Measurements from ENCODE around the gene IFITM5. TPM values are rescaled to one million over a fixed set of nuclear protein-coding genes. Genes with fewer than 3 reads are reported as not detected.
A peak's percentile ranks its signal among the peaks of the same experiment; 100 is the strongest.

IFITM5 gene
- total and polyA plus RNA-seq, 9 of the 15 experiments (the other 6 are each of a cell fraction or from before 2014, with no cell fraction given) = 0.19 TPM; not detected in 8

GRCh38 chr11:288478-289397 is 10.6 kb downstream of the IFITM5 start, which contains the start of gene PGGHG (continued):
- TF ChIP-seq E2F5 (CRISPR knock-in tag; IDR thresholded peaks at IDR 0.05) (no peak), BCOR (IDR thresholded peaks at IDR 0.05) (no peak), GTF2F1 (IDR thresholded peaks at IDR 0.05; ENCODE audit: low read depth, low read length) (no peak), ARID1B (IDR thresholded peaks at IDR 0.05) (no peak), CREB5 (CRISPR knock-in tag; IDR thresholded peaks at IDR 0.05) (no peak), ARID2 (IDR thresholded peaks at IDR 0.05) (no peak), CBFA2T2 (conservative IDR thresholded peaks at IDR 0.05) (no peak), BCLAF1 (IDR thresholded peaks at IDR 0.05; ENCODE audit: borderline replicate concordance in 1 of 2, control insufficient read depth in 1 of 2, low read depth in 2 of 2, low read length in 1 of 2) (no peak), TRIM25 (IDR thresholded peaks at IDR 0.05; ENCODE audit: borderline replicate concordance) (no peak), ZHX1 (conservative IDR thresholded peaks at IDR 0.05; ENCODE audit: low read length) (no peak), THRA (IDR thresholded peaks at IDR 0.05) (no peak), PHF20 (IDR thresholded peaks at IDR 0.05; ENCODE audit: partially characterized antibody) (no peak), ZNF785 (CRISPR knock-in tag; IDR thresholded peaks at IDR 0.05) (no peak), RBFOX2 (IDR thresholded peaks at IDR 0.05; ENCODE audit: low read depth, low read length) (peak; percentile 73), XRCC3 (IDR thresholded peaks at IDR 0.05) (no peak)

Measured in K562 (cell line).